OCI-LY7 (cell line): ENCODE measurements around the gene SGMS2. TPM values are rescaled to one million over a fixed set of nuclear protein-coding genes. Genes with fewer than 3 reads are reported as not detected.

Experiments
- BruUV-seq: library from RNA; stranded (reverse); fragments of 400-500 nt; replicated peaks from 2 replicates; lab custom pipeline; 2021; lab: Mats Ljungman, UMichigan
- CTCF ChIA-PET: fragments of 300-600 bp; sonication (Branson Sonifier 250); formaldehyde crosslinking; loops from one replicate; lab custom pipeline; 2022; ENCODE audit warnings: antibody characterized with exemption; ENCODE audit not compliant: unreplicated experiment; lab: Charles Lee
- POLR2A ChIA-PET: fragments of 300-600 bp; sonication (Branson Sonifier 250); formaldehyde crosslinking; loops from one replicate; lab custom pipeline; 2022; ENCODE audit warnings: antibody characterized with exemption; lab: Charles Lee
- DNase-seq: peaks from one replicate; pipeline ENCODE4 v3.0.0-alpha.2; 2015; ENCODE audit warnings: low spot score
- H2AFZ ChIP-seq: fragments of 200-600 bp; sonication (generic), shearing (Covaris generic); 2 replicates; pipeline ENCODE4 v1.6.1; 2014; ENCODE audit warnings: mild to moderate bottlenecking, antibody characterized with exemption, low read length, moderate library complexity
- H3K27ac ChIP-seq: fragments of 200-600 bp; sonication (generic); 2 replicates; pipeline ENCODE4 v1.5.1; 2014; ENCODE audit warnings: mixed run types, low read depth, mild to moderate bottlenecking, moderate library complexity, low read length, inconsistent platforms; ENCODE audit not compliant: poor library complexity, severe bottlenecking
- H3K36me3 ChIP-seq: fragments of 200-600 bp; sonication (generic); 2 replicates; pipeline ENCODE4 v1.6.1; 2014; ENCODE audit warnings: mild to moderate bottlenecking, antibody characterized with exemption, low read length, moderate library complexity, mixed read lengths; ENCODE audit not compliant: insufficient read depth
- H3K4me1 ChIP-seq: fragments of 200-600 bp; sonication (generic); 2 replicates; pipeline ENCODE4 v1.5.1; 2014; ENCODE audit warnings: mild to moderate bottlenecking, low read length; ENCODE audit not compliant: insufficient read depth, poor library complexity, severe bottlenecking
- H3K4me2 ChIP-seq: fragments of 200-600 bp; sonication (generic); 2 replicates; pipeline ENCODE4 v1.6.1; 2014; ENCODE audit warnings: mild to moderate bottlenecking, low read length
- H3K4me3 ChIP-seq: fragments of 200-600 bp; sonication (generic); 2 replicates; pipeline ENCODE4 v1.5.1; 2014; ENCODE audit warnings: mild to moderate bottlenecking, low read depth, low read length; ENCODE audit not compliant: poor library complexity, severe bottlenecking
- H3K79me2 ChIP-seq: fragments of 200-600 bp; sonication (generic); 2 replicates; pipeline ENCODE4 v1.6.1; 2016; ENCODE audit warnings: low read depth, mild to moderate bottlenecking, low read length, moderate library complexity, mixed read lengths; ENCODE audit not compliant: insufficient read depth
- H3K9me2 ChIP-seq: fragments of 200-600 bp; sonication (generic); 2 replicates; pipeline ENCODE4 v1.6.1; 2016; ENCODE audit warnings: mild to moderate bottlenecking, low read length, mixed read lengths; ENCODE audit not compliant: insufficient read depth
- H3K9me3 ChIP-seq: fragments of 200-600 bp; sonication (generic); 2 replicates; pipeline ENCODE4 v1.6.1; 2014; ENCODE audit warnings: mild to moderate bottlenecking, mixed run types, low read length, mixed read lengths
- H4K20me1 ChIP-seq: fragments of 200-600 bp; sonication (generic); 2 replicates; pipeline ENCODE4 v1.6.1; 2014; ENCODE audit warnings: mild to moderate bottlenecking, antibody characterized with exemption, low read length, moderate library complexity, mixed read lengths; ENCODE audit not compliant: insufficient read depth
- EZH2phosphoT487 ChIP-seq: fragments of 200-600 bp; sonication (generic); IDR thresholded peaks from 2 replicates; pipeline ENCODE4 v1.6.1; 2018; ENCODE audit warnings: low read depth, borderline replicate concordance, mild to moderate bottlenecking, mixed run types, antibody characterized with exemption, low read length, moderate library complexity, mixed read lengths
- intact Hi-C: fragments of 100-400 bp; cut with micrococcal nuclease; formaldehyde crosslinking; loops from one replicate; pipeline ENCODE4 v1.10.0; 2022; ENCODE audit not compliant: unreplicated experiment
- total RNA-seq, 2 experiments: library from RNA; depleted of rRNA in 1 of 2; stranded (reverse); fragments of >200 nt in 1 of 2; shearing (Covaris generic) in 1 of 2; gene quantifications; 2 replicates each; pipeline ENCODE4 v1.2.3, GENCODE V29; 2014 to 2022
- TF ChIP-seq, protein P1 (sequence below): fragments of 200-600 bp; sonication (generic); conservative IDR thresholded peaks from 2 replicates; pipeline ENCODE4 v1.5.1; 2014; ENCODE audit warnings: mild to moderate bottlenecking, antibody characterized with exemption, low read length, moderate library complexity, mixed read lengths

SGMS2 gene
- total RNA-seq, 2 experiments from 2014 or later, result not detected

DNA sequence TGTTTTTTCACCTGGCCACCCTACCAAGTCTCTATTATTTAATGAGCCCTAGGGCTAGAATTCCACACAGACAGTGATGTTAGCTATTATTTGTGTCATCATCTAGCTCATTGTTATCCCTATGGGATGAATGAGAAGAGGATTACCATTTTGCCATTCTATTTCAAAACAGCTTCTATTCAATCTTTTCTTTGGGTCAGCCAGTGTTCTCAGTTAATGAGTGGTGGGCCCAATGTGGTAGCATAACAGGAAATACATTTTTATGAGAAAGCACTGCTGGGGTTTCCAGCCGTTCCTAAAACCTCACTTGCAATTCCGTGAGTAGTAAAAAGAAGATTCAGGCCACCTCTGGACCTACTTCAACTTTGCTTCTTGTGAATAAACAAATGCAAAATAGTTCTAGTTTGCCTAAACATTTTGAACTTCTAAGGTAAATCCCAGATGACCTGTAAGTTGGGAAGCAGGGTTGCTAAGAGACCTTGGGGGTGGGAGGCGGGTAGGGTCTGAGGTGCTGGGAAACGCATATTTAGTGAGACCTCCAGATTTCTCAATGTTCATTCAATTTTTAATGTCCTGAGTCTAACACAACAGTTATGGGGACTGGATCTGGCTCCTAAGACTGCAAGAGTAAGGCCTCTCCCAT lies 81.8 kb downstream of the SGMS2 start:
- H3K79me2 ChIP-seq, result no peaks in the 10 kb centered on the region
- H3K4me1 ChIP-seq, result no peaks in the 10 kb centered on the region
- no peaks in the 10 kb centered on the region for H4K20me1 ChIP-seq
- DNase-seq, result no peak
- H3K4me2 ChIP-seq, result no peak overlapping the region
- H3K27ac ChIP-seq, result no peak overlapping the region
- H3K9me3 ChIP-seq, result no peaks in the 10 kb centered on the region
- POLR2A ChIA-PET, result no interaction called here
- no TSS peak for BruUV-seq
- H2AFZ ChIP-seq, result no peak overlapping the region
- H3K4me3 ChIP-seq, result no peak overlapping the region
- CTCF ChIA-PET, result no interaction called here
- no peaks in the 10 kb centered on the region for H3K9me2 ChIP-seq
- intact Hi-C loops, result no loop called here
- H3K36me3 ChIP-seq, result no peaks in the 10 kb centered on the region
- TF ChIP-seq, protein P1, sequence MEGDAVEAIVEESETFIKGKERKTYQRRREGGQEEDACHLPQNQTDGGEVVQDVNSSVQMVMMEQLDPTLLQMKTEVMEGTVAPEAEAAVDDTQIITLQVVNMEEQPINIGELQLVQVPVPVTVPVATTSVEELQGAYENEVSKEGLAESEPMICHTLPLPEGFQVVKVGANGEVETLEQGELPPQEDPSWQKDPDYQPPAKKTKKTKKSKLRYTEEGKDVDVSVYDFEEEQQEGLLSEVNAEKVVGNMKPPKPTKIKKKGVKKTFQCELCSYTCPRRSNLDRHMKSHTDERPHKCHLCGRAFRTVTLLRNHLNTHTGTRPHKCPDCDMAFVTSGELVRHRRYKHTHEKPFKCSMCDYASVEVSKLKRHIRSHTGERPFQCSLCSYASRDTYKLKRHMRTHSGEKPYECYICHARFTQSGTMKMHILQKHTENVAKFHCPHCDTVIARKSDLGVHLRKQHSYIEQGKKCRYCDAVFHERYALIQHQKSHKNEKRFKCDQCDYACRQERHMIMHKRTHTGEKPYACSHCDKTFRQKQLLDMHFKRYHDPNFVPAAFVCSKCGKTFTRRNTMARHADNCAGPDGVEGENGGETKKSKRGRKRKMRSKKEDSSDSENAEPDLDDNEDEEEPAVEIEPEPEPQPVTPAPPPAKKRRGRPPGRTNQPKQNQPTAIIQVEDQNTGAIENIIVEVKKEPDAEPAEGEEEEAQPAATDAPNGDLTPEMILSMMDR, result no peak
- no peak for TF ChIP-seq EZH2phosphoT487

DNA sequence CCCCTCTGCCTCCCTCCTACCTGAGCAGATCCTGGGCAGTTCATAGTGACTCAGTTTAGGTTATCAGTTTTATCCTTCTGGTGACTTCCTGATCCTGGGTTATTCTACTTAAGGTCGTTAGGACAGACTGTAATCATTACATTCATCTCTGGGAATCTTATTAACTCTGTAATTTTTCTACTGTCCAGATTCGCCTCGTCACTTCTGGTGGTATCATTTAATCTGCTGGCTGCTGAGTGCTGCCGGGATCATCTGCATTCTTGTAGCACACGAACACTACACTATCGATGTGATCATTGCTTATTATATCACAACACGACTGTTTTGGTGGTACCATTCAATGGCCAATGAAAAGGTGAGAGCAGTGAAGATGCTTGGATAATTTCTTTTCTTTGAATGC lies 83.6 kb downstream of the SGMS2 start:
- Histone ChIP-seq H3K79me2 (no peaks in the 10 kb centered on the region), H3K4me3 (no peak overlapping the region), H3K4me1 (no peaks in the 10 kb centered on the region), H3K9me2 (no peaks in the 10 kb centered on the region), H3K9me3 (no peaks in the 10 kb centered on the region), H3K4me2 (no peak overlapping the region), H3K27ac (no peak overlapping the region), H2AFZ (no peak overlapping the region), H3K36me3 (no peaks in the 10 kb centered on the region), H4K20me1 (no peaks in the 10 kb centered on the region)
- no TSS peak for BruUV-seq
- intact Hi-C loops, result no loop called here
- ChIA-PET CTCF (no interaction called here), POLR2A (interaction anchor here (0.6 kb wide), 1 partner anchor 83 kb away, joined by 3 read pairs; no protein-coding TSS in a partner anchor)
- TF ChIP-seq EZH2phosphoT487, result no peak
- TF ChIP-seq, protein P1, result no peak
- DNase-seq, result no peak

DNA sequence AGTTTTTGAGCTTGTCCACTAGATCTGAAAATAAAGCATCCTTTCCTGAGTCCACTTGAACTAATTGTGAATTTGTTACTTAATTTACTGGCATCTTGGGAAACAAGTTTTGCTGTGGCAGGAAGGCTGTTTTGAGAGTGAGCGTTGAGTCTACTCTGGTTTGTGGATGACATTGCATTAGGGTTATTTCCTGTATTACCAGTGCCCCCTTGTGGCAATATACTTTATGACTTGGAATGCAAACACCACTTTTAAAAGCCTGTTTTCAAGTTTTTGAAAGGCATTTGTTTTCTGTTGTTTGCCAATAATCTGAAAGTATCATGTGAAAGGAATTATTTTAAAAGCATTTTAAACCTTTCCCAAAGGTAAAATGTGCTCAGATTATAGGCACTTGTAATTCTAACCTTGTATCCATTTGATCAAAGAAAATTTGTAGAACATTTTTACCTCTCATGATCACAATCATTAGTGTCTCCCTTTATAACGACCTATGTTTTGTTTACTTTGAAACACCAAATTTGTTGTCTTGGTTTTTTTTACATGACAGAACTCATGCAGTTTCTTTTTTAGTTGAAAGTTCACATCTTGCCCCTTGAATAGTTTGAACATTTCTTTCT lies 88.7 kb downstream of the SGMS2 start:
- intact Hi-C loops, result loop anchor here (1.0 kb wide), 1 partner anchor 155 kb away; no protein-coding TSS in a partner anchor
- Histone ChIP-seq H3K27ac (no peak overlapping the region), H2AFZ (no peak overlapping the region; the same call in 1 of the 2 replicates), H3K36me3 (no peaks in the 10 kb centered on the region), H3K4me2 (no peak overlapping the region), H3K4me1 (no peaks in the 10 kb centered on the region), H3K79me2 (no peaks in the 10 kb centered on the region), H3K9me3 (no peaks in the 10 kb centered on the region), H3K9me2 (no peaks in the 10 kb centered on the region), H4K20me1 (no peaks in the 10 kb centered on the region), H3K4me3 (no peak overlapping the region)
- ChIA-PET POLR2A (interaction anchor here (0.6 to 1.0 kb wide), 4 partner anchors 11 to 1223 kb away, joined by 3 to 5 read pairs (median 4); no protein-coding TSS in a partner anchor), CTCF (no interaction called here)
- BruUV-seq, result no TSS peak
- peak; percentile 75 for DNase-seq
- no peak for TF ChIP-seq EZH2phosphoT487
- TF ChIP-seq, protein P1, result peak; percentile 94
